ENCODE results near the gene NAV3. TPM values are rescaled to one million over a fixed set of nuclear protein-coding genes. Genes with fewer than 3 reads are reported as not detected.

NAV3 gene
- polyA plus RNA-seq, 3 donors = 0.11 TPM; not detected in 2

- Histone ChIP-seq H3K4me3 (replicated peaks in 1 of 3; ENCODE audit: low read depth in 2 of 3, low read length in 3 of 3) (no peak overlapping the region), H3K4me2 (replicated peaks; ENCODE audit: extremely low read depth, low read length, poor library complexity, severe bottlenecking) (no peak overlapping the region), H2AFZ (ENCODE audit: insufficient read depth, low read depth, low read length, poor library complexity, severe bottlenecking) (no peak overlapping the region), H3K27me3 (ENCODE audit: control insufficient read depth in 2 of 2, insufficient read depth in 2 of 2, low read length in 2 of 2) (no peaks in the 10 kb centered on the region), H3K9ac (ENCODE audit: insufficient read depth, low read length, poor library complexity, severe bottlenecking) (no peak overlapping the region), H3K9me3 (replicated peaks in 1 of 2; ENCODE audit: control insufficient read depth in 1 of 2, insufficient read depth in 1 of 2, low read length in 2 of 2) (peaks cover 24 to 44% of the 10 kb centered on the region in 2 donors), H4K20me1 (ENCODE audit: insufficient read depth, low read length) (no peaks in the 10 kb centered on the region), H3K36me3 (replicated peaks in 1 of 2; ENCODE audit: control insufficient read depth in 1 of 2, insufficient read depth in 2 of 2, low read length in 2 of 2) (no peaks in the 10 kb centered on the region), H3K27ac (ENCODE audit: low read depth in 1 of 2, low read length in 2 of 2) (no peak overlapping the region), H3K4me1 (ENCODE audit: control insufficient read depth in 1 of 2, insufficient read depth in 2 of 2, low read length in 2 of 2) (peaks cover 13 to 20% of the 10 kb centered on the region in 2 donors), H3K79me2 (ENCODE audit: insufficient read depth, low read length) (no peaks in the 10 kb centered on the region)
- H3K27me3 Mint-ChIP-seq (ENCODE audit: low read depth in 3 of 3) = peaks cover 0 to 1% (median 0%) of the 10 kb centered on the region in 3 donors
- H3K4me1 Mint-ChIP-seq = peaks cover 6% of the 10 kb centered on the region
- intact Hi-C loops (cut with micrococcal nuclease) = no loop called here
- H3K27ac Mint-ChIP-seq = no peak overlapping the region
- TF ChIP-seq CTCF (IDR thresholded peaks at IDR 0.05) = no peak
- H3K4me3 Mint-ChIP-seq = no peak overlapping the region
- WGBS (ENCODE audit: insufficient coverage) = no CpG with 5 or more reads among the region's 2 CpGs
- H3K9me3 Mint-ChIP-seq = peaks cover 21 to 39% (median 29%) of the 10 kb centered on the region in 7 donors
- no peak for DNase-seq
- H3K36me3 Mint-ChIP-seq = peaks cover 0 to 8% of the 10 kb centered on the region in 2 donors
Measured at GRCh38 chr12:78037707-78038106, 207.0 kb downstream of the NAV3 start.

- Histone ChIP-seq H3K27ac (ENCODE audit: low read depth in 1 of 2, low read length in 2 of 2) (no peak overlapping the region), H3K27me3 (ENCODE audit: control insufficient read depth in 2 of 2, insufficient read depth in 2 of 2, low read length in 2 of 2) (no peaks in the 10 kb centered on the region), H3K9me3 (replicated peaks in 1 of 2; ENCODE audit: control insufficient read depth in 1 of 2, insufficient read depth in 1 of 2, low read length in 2 of 2) (peaks cover 22 to 36% of the 10 kb centered on the region in 2 donors), H3K9ac (ENCODE audit: insufficient read depth, low read length, poor library complexity, severe bottlenecking) (no peak overlapping the region), H3K36me3 (replicated peaks in 1 of 2; ENCODE audit: control insufficient read depth in 1 of 2, insufficient read depth in 2 of 2, low read length in 2 of 2) (no peaks in the 10 kb centered on the region), H4K20me1 (ENCODE audit: insufficient read depth, low read length) (no peaks in the 10 kb centered on the region), H3K4me1 (ENCODE audit: control insufficient read depth in 1 of 2, insufficient read depth in 2 of 2, low read length in 2 of 2) (peaks cover 9 to 12% of the 10 kb centered on the region in 2 donors), H3K4me3 (replicated peaks in 1 of 3; ENCODE audit: low read depth in 2 of 3, low read length in 3 of 3) (no peak overlapping the region), H2AFZ (ENCODE audit: insufficient read depth, low read depth, low read length, poor library complexity, severe bottlenecking) (no peak overlapping the region), H3K4me2 (replicated peaks; ENCODE audit: extremely low read depth, low read length, poor library complexity, severe bottlenecking) (no peak overlapping the region), H3K79me2 (ENCODE audit: insufficient read depth, low read length) (no peaks in the 10 kb centered on the region)
- no CpG with 5 or more reads among the region's 1 CpG for WGBS (ENCODE audit: insufficient coverage)
- Mint-ChIP-seq H3K36me3 (peaks cover 0 to 7% of the 10 kb centered on the region in 2 donors), H3K4me3 (no peak overlapping the region), H3K4me1 (peaks cover 3% of the 10 kb centered on the region), H3K27me3 (ENCODE audit: low read depth in 3 of 3) (peaks cover 0 to 1% (median 0%) of the 10 kb centered on the region in 3 donors), H3K9me3 (peaks cover 21 to 33% (median 27%) of the 10 kb centered on the region in 7 donors), H3K27ac (no peak overlapping the region)
- no peak for TF ChIP-seq CTCF (IDR thresholded peaks at IDR 0.05)
- DNase-seq = no peak
- intact Hi-C loops (cut with micrococcal nuclease) = no loop called here
Measured at GRCh38 chr12:78038541-78038940, 207.8 kb downstream of the NAV3 start.

All from CD14-positive monocyte (primary cell).